Esophagus muscularis mucosa (tissue), 4 donors: ENCODE results near the gene NUP133. TPM values are rescaled to one million over a fixed set of nuclear protein-coding genes. Genes with fewer than 3 reads are reported as not detected.
A peak's percentile ranks its signal among the peaks of the same experiment; 100 is the strongest.

Experiments used
- DNase-seq: peaks from one replicate; pipeline ENCODE4 v3.0.0-alpha.2; 2017; ENCODE audit errors: extremely low spot score
- H3K27ac ChIP-seq, 4 donors: fragments of 200-600 bp; sonication (generic); replicated peaks in 1 of 4; 1 replicate in 3 of 4; 2 replicates in 1 of 4; pipeline ENCODE4 v1.5.1; 2016 to 2019; ENCODE audit warnings: mild to moderate bottlenecking in 1 of 4
- H3K27me3 ChIP-seq, 4 donors: fragments of 200-600 bp; sonication (generic); one replicate each; pipeline versions ENCODE4 v1.5.1 to v1.6.0; 2016 to 2019
- H3K36me3 ChIP-seq, 4 donors: fragments of 200-600 bp; sonication (generic); one replicate each; pipeline ENCODE4 v1.5.1; 2016 to 2019
- H3K4me1 ChIP-seq, 4 donors: fragments of 200-600 bp; sonication (generic); one replicate each; pipeline ENCODE4 v1.5.1; 2016 to 2019
- H3K4me3 ChIP-seq, 4 donors: fragments of 200-600 bp; sonication (generic); 1 replicate in 2 of 4; 2 replicates in 2 of 4; pipeline ENCODE4 v1.5.1; 2016 to 2019; ENCODE audit warnings: mild to moderate bottlenecking in 4 of 4, moderate library complexity in 1 of 4
- H3K9me3 ChIP-seq, 4 donors: fragments of 200-600 bp; sonication (generic); 1 replicate in 3 of 4; 2 replicates in 1 of 4; pipeline ENCODE4 v1.5.1; 2016 to 2019
- CTCF ChIP-seq, 3 experiments: fragments of 200-600 bp in 2 of 3; fragments of 450-650 bp in 1 of 3; sonication (generic) in 2 of 3; IDR thresholded peaks; one replicate each; pipeline ENCODE4 v1.5.1; 2017 to 2019; ENCODE audit warnings: antibody characterized with exemption in 3 of 3, mild to moderate bottlenecking in 2 of 3, moderate library complexity in 1 of 3
- EP300 ChIP-seq: sonication (generic); formaldehyde crosslinking; IDR thresholded peaks from one replicate; pipeline ENCODE4 v1.6.1; 2017; ENCODE audit warnings: antibody characterized with exemption
- POLR2A ChIP-seq: fragments of 450-650 bp; IDR thresholded peaks from one replicate; pipeline ENCODE4 v1.6.1; 2017; ENCODE audit warnings: antibody characterized with exemption, moderate library complexity, mild to moderate bottlenecking, low read depth
- POLR2AphosphoS5 ChIP-seq, 2 donors: sonication (generic); formaldehyde crosslinking; IDR thresholded peaks; one replicate each; pipeline ENCODE4 v1.6.1; 2017; ENCODE audit warnings: antibody characterized with exemption in 2 of 2
- WGBS: methylation state at CpG from one replicate; pipeline ENCODE4 v1.1.5; 2018; 5-methylcytosine and 5-hydroxymethylcytosine counted together
- intact Hi-C: fragments of 100-400 bp; cut with DNase I; formaldehyde crosslinking; loops from one replicate; pipeline ENCODE4 v1.15.1; 2023
- total RNA-seq, 4 donors: library from RNA; depleted of rRNA; stranded (reverse); fragments of >200 nt; gene quantifications; one replicate each; pipeline versions ENCODE4 v1.1.0 to v1.2.1, GENCODE V29; 2016

Gene NUP133
- total RNA-seq, 4 donors from 2014 or later = 23.1 to 37.0 (median 24.3) TPM

- Histone ChIP-seq H3K27me3 (peaks cover 20 to 67% (median 58%) of the 10 kb centered on the region in 4 donors), H3K9me3 (no peaks in the 10 kb centered on the region), H3K4me3 (peak within 1 kb of the TSS in 3 of 4 donors; percentile 3 to 18 (median 6)), H3K27ac (no peak within 1 kb of the TSS), H3K36me3 (no peaks in the 10 kb centered on the region), H3K4me1 (peaks cover 30 to 52% (median 46%) of the 10 kb centered on the region in 4 donors)
- no peak for TF ChIP-seq POLR2AphosphoS5 (IDR thresholded peaks at IDR 0.05)
- no peak for TF ChIP-seq EP300
- TF ChIP-seq POLR2A = no peak
- no peak for TF ChIP-seq CTCF (IDR thresholded peaks at IDR 0.05)
- 2% methylated on average over 32 of the region's 51 CpGs for WGBS
- DNase-seq = no peak
- intact Hi-C loops = no loop called here
Measured at GRCh38 chr1:229434005-229434640, 74.0 kb downstream of the NUP133 start, which contains the start of gene ACTA1. TSS of gene ACTA1 (minus strand) at chr1:229434094. CDS start at chr1:229433115, 979 bp downstream.

- no peak for DNase-seq
- intact Hi-C loops = no loop called here
- H3K4me1 ChIP-seq = peaks cover 30 to 52% (median 46%) of the 10 kb centered on the region in 4 donors
- H3K9me3 ChIP-seq = no peaks in the 10 kb centered on the region
- H3K4me3 ChIP-seq = peak overlapping the region in 3 of 4 donors; percentile 3 to 18 (median 6)
- no peak overlapping the region for H3K27ac ChIP-seq
- WGBS = 21% methylated on average over 17 of the region's 19 CpGs
- H3K27me3 ChIP-seq = peaks cover 20 to 73% (median 58%) of the 10 kb centered on the region in 4 donors
- no peaks in the 10 kb centered on the region for H3K36me3 ChIP-seq
- TF ChIP-seq POLR2A = no peak
- no peak for TF ChIP-seq POLR2AphosphoS5 (IDR thresholded peaks at IDR 0.05)
- TF ChIP-seq CTCF (IDR thresholded peaks at IDR 0.05) = no peak
- no peak for TF ChIP-seq EP300
Measured at GRCh38 chr1:229433364-229434004, 74.7 kb downstream of the NUP133 start.

- Histone ChIP-seq H3K36me3 (no peaks in the 10 kb centered on the region), H3K27me3 (peaks cover 20 to 79% (median 58%) of the 10 kb centered on the region in 4 donors), H3K27ac (no peak overlapping the region), H3K9me3 (no peaks in the 10 kb centered on the region), H3K4me3 (no peak overlapping the region), H3K4me1 (peaks cover 30 to 52% (median 46%) of the 10 kb centered on the region in 4 donors)
- TF ChIP-seq EP300 (no peak), CTCF (IDR thresholded peaks at IDR 0.05) (no peak), POLR2AphosphoS5 (IDR thresholded peaks at IDR 0.05) (no peak), POLR2A (no peak)
- intact Hi-C loops = no loop called here
- WGBS = no CpG with 5 or more reads among the region's 37 CpGs
- no peak for DNase-seq
Measured at GRCh38 chr1:229432905-229433304, 75.2 kb downstream of the NUP133 start.

- H3K27me3 ChIP-seq = peaks cover 20 to 87% (median 58%) of the 10 kb centered on the region in 4 donors
Measured at GRCh38 chr1:229432116-229432461, 76.1 kb downstream of the NUP133 start.

More at GRCh38 chr1:229432116-229432461, 76.1 kb downstream of the NUP133 start:
- Histone ChIP-seq H3K4me3 (peak overlapping the region; percentile 13 to 46 (median 38)), H3K27ac (no peak overlapping the region), H3K36me3 (no peaks in the 10 kb centered on the region), H3K9me3 (no peaks in the 10 kb centered on the region), H3K4me1 (peaks cover 30 to 52% (median 46%) of the 10 kb centered on the region in 4 donors)
- intact Hi-C loops = no loop called here
- TF ChIP-seq POLR2A (no peak), CTCF (IDR thresholded peaks at IDR 0.05) (no peak), POLR2AphosphoS5 (IDR thresholded peaks at IDR 0.05) (no peak), EP300 (no peak)
- no peak for DNase-seq
- WGBS = 16% methylated on average over 4 of the region's 38 CpGs
